K562 (cell line): Measurements from ENCODE around the gene PLEKHM3. TPM values are rescaled to one million over a fixed set of nuclear protein-coding genes. Genes with fewer than 3 reads are reported as not detected.

Experiments used
- ATAC-seq: fragments of 200-7000 bp; cut with Tn5 transposase; 3 replicates; pipeline ENCODE4 v1.9.1; 2020; ENCODE audit warnings: moderate library complexity
- BruUV-seq: library from RNA; stranded (reverse); fragments of 400-500 nt; replicated peaks from 2 replicates; lab custom pipeline; 2021; lab: Mats Ljungman, UMichigan
- CTCF ChIA-PET: fragments of 300-600 bp; formaldehyde crosslinking; extraction: SDS; loops from one replicate; lab custom pipeline; 2021; ENCODE audit warnings: low intra/inter-chr PET ratio; lab: Yijun Ruan, JAX
- POLR2A ChIA-PET: fragments of 300-600, 350-650 bp; sonication (Branson Sonifier 250); formaldehyde crosslinking; extraction: SDS; loops from one replicate; lab custom pipeline; 2021; ENCODE audit warnings: antibody characterized with exemption, inconsistent platforms; lab: Yijun Ruan, JAX
- DNase-seq, 4 experiments: peaks; one replicate each; pipeline versions ENCODE4 v3.0.0 to v3.0.0-alpha.2; 2011 to 2018; ENCODE audit warnings: low spot score in 3 of 4, mixed read lengths in 3 of 4; ENCODE audit errors: extremely low read depth in 1 of 4
- FAIRE-seq: peaks from 2 replicates; lab custom pipeline; 2011; peaks lifted over from hg19 to GRCh38; lab: Jason Lieb, UNC
- H2AFZ ChIP-seq: 2 replicates; pipeline ENCODE4 v1.6.0; 2011; ENCODE audit warnings: low read depth, low read length, control low read depth, inconsistent platforms
- H3K27ac ChIP-seq: fragments of 200-600 bp; 3 replicates; pipeline ENCODE4 v1.8.0; 2011; ENCODE audit warnings: low read depth, mild to moderate bottlenecking, control low read depth, inconsistent platforms, low read length, moderate library complexity, mixed read lengths; ENCODE audit errors: extremely low read depth
- H3K27me3 ChIP-seq, 2 experiments: fragments of 300-600 bp in 1 of 2; 2 replicates in 1 of 2; 3 replicates in 1 of 2; pipeline versions ENCODE4 v1.6.0 to v1.8.0; 2011; ENCODE audit warnings: inconsistent platforms in 2 of 2, low read length in 2 of 2, mild to moderate bottlenecking in 1 of 2, mixed read lengths in 1 of 2, moderate library complexity in 1 of 2; ENCODE audit not compliant: control insufficient read depth in 2 of 2, insufficient read depth in 2 of 2
- H3K36me3 ChIP-seq: fragments of 300-600 bp; 3 replicates; pipeline ENCODE4 v1.8.0; 2011; ENCODE audit warnings: mild to moderate bottlenecking, low read length, inconsistent platforms; ENCODE audit not compliant: control insufficient read depth, insufficient read depth
- H3K4me1 ChIP-seq, 2 experiments: fragments of 200-600 bp in 1 of 2; replicated peaks in 1 of 2; 2 replicates in 1 of 2; 3 replicates in 1 of 2; pipeline versions ENCODE4 v1.5.1 to v1.8.0; 2011; ENCODE audit warnings: inconsistent platforms in 2 of 2, low read length in 2 of 2, mild to moderate bottlenecking in 1 of 2, mixed read lengths in 1 of 2, moderate library complexity in 1 of 2; ENCODE audit not compliant: control insufficient read depth in 2 of 2, insufficient read depth in 2 of 2
- H3K4me2 ChIP-seq: 2 replicates; pipeline ENCODE4 v1.6.1; 2011; ENCODE audit warnings: low read length, control low read depth, inconsistent platforms, mixed read lengths; ENCODE audit not compliant: insufficient read depth
- H3K4me3 ChIP-seq: fragments of 200-600 bp; sonication (generic), shearing (Covaris generic); 2 replicates; pipeline ENCODE4 v1.5.1; 2016; ENCODE audit warnings: control low read depth, inconsistent platforms
- H3K79me2 ChIP-seq: fragments of 200-600 bp; 3 replicates; pipeline ENCODE4 v1.8.0; 2011; ENCODE audit warnings: low read length, inconsistent platforms; ENCODE audit not compliant: control insufficient read depth, insufficient read depth
- H3K9ac ChIP-seq, 2 experiments: 2 replicates each; pipeline versions ENCODE4 v1.6.0 to v1.6.1; 2011; ENCODE audit warnings: low read depth in 2 of 2, low read length in 2 of 2, control low read depth in 1 of 2, inconsistent platforms in 1 of 2, mild to moderate bottlenecking in 1 of 2, mixed read lengths in 1 of 2; ENCODE audit not compliant: insufficient read depth in 1 of 2
- H3K9me1 ChIP-seq: one replicate; pipeline ENCODE4 v1.6.0; 2011; ENCODE audit warnings: inconsistent platforms, mild to moderate bottlenecking, low read length, moderate library complexity; ENCODE audit not compliant: control insufficient read depth, insufficient read depth
- H3K9me3 ChIP-seq: replicated peaks from 2 replicates; pipeline ENCODE4 v1.5.1; 2011; ENCODE audit warnings: low read depth, low read length, inconsistent platforms; ENCODE audit not compliant: control insufficient read depth, insufficient read depth
- H4K20me1 ChIP-seq: replicated peaks from 2 replicates; pipeline ENCODE4 v1.6.1; 2011; ENCODE audit warnings: low read length, inconsistent platforms, mixed read lengths; ENCODE audit not compliant: control insufficient read depth, insufficient read depth
- ATF2 ChIP-seq: sonication (generic); formaldehyde crosslinking; IDR thresholded peaks from 2 replicates; pipeline ENCODE4 v1.8.1; 2022; ENCODE audit warnings: missing genetic modification reagents
- BCOR ChIP-seq: fragments of 450-650 bp; IDR thresholded peaks from 2 replicates; pipeline ENCODE4 v1.6.1; 2016
- E2F6 ChIP-seq, 2 experiments: IDR thresholded peaks; 2 replicates each; pipeline ENCODE4 v1.6.1; 2011; ENCODE audit warnings: borderline replicate concordance in 1 of 2, control low read depth in 1 of 2, low read depth in 1 of 2, low read length in 1 of 2, mild to moderate bottlenecking in 1 of 2, mixed read lengths in 1 of 2, moderate library complexity in 1 of 2; ENCODE audit not compliant: insufficient read depth in 1 of 2, insufficient read length in 1 of 2, poor library complexity in 1 of 2, severe bottlenecking in 1 of 2; ENCODE audit errors: extremely low read depth in 1 of 2
- ELK1 ChIP-seq: sonication (generic); formaldehyde crosslinking; IDR thresholded peaks from 2 replicates; pipeline ENCODE4 v1.8.1; 2022; ENCODE audit warnings: missing genetic modification reagents
- FOXK2 ChIP-seq, 2 experiments: fragments of 450-650 bp; IDR thresholded peaks in 1 of 2; conservative IDR thresholded peaks in 1 of 2; 2 replicates each; pipeline ENCODE4 v1.6.1; 2016; ENCODE audit warnings: low read depth in 2 of 2, mild to moderate bottlenecking in 1 of 2
- HDAC1 ChIP-seq, 2 experiments: fragments of 450-650 bp; IDR thresholded peaks; 2 replicates each; pipeline ENCODE4 v1.6.1; 2016 to 2017; ENCODE audit warnings: inconsistent platforms in 1 of 2, mild to moderate bottlenecking in 1 of 2, moderate library complexity in 1 of 2
- KDM2B ChIP-seq: fragments of 250-450 bp; sonication (Bioruptor Pico); IDR thresholded peaks from 2 replicates; pipeline ENCODE4 v1.8.0; 2021; ENCODE audit warnings: mild to moderate bottlenecking, moderate library complexity
- KLF13 ChIP-seq: fragments of 450-650 bp; IDR thresholded peaks from 2 replicates; pipeline ENCODE4 v1.6.1; 2016; ENCODE audit warnings: missing genetic modification characterization, low read depth, mild to moderate bottlenecking, missing compliant biosample characterization, moderate library complexity, borderline replicate concordance
- PATZ1 ChIP-seq: fragments of 250-450 bp; sonication (Bioruptor Pico); IDR thresholded peaks from 2 replicates; pipeline ENCODE4 v1.5.0; 2020; ENCODE audit warnings: mild to moderate bottlenecking, borderline replicate concordance
- PHTF2 ChIP-seq: fragments of 250-450 bp; sonication (Bioruptor Pico); IDR thresholded peaks from 2 replicates; pipeline ENCODE4 v1.5.0; 2021; ENCODE audit warnings: mild to moderate bottlenecking
- SMARCA4 ChIP-seq: fragments of 450-650 bp; IDR thresholded peaks from 2 replicates; pipeline ENCODE4 v1.6.1; 2016
- TCF15 ChIP-seq: fragments of 250-450 bp; sonication (Bioruptor Pico); IDR thresholded peaks from 2 replicates; pipeline ENCODE4 v1.8.0; 2022; ENCODE audit warnings: moderate library complexity, mild to moderate bottlenecking, inconsistent platforms
- ZBTB33 ChIP-seq: sonication (generic); formaldehyde crosslinking; IDR thresholded peaks from 2 replicates; pipeline ENCODE4 v1.8.1; 2023; ENCODE audit warnings: mild to moderate bottlenecking, missing genetic modification reagents
- ZNF134 ChIP-seq: fragments of 250-450 bp; sonication (Bioruptor Pico); conservative IDR thresholded peaks from 2 replicates; pipeline ENCODE4 v1.4.0; 2020
- WGBS: fragments of 100-300 bp; shearing (Covaris generic); methylation state at CpG from one replicate; pipeline ENCODE4 v1.1.6; 2016; ENCODE audit warnings: low coverage, mixed read lengths; ENCODE audit not compliant: insufficient coverage; ENCODE audit errors: missing lambda C conversion rate; 5-methylcytosine and 5-hydroxymethylcytosine counted together
- in situ Hi-C: fragments of 300-500 bp; cut with MboI; formaldehyde crosslinking; loops from 4 replicates; pipeline ENCODE4 v1.15.0; 2018; ENCODE audit warnings: inconsistent platforms, mixed read lengths
- intact Hi-C: fragments of 100-400 bp; cut with micrococcal nuclease; formaldehyde crosslinking; loops from 2 replicates; pipeline ENCODE4 v1.14.2; 2022
- polyA plus RNA-seq, 8 experiments: library from polyadenylated mRNA; depleted of rRNA in 4 of 8; stranded (reverse) in 5 of 8; unstranded in 3 of 8; fragments of >200 nt; fragmentation: Nextera tagmentation in 2 of 8; fragmentation: Illumina TruSeq in 1 of 8; extraction: Ambion mirVana in 2 of 8; extraction: Trizol in 1 of 8; gene quantifications; 2 replicates each; pipeline versions ENCODE4 v1.2.1 to v1.2.3, GENCODE V29; 2011 to 2014; ENCODE audit warnings: inconsistent platforms in 1 of 8, missing spikeins in 1 of 8
- total RNA-seq, 7 experiments: library from RNA; depleted of rRNA in 6 of 7; stranded (reverse); fragments of >200 nt in 6 of 7; fragmentation: Illumina TruSeq in 2 of 7; extraction: Trizol in 2 of 7; gene quantifications; 2 replicates each; pipeline versions ENCODE4 v1.2.1 to v1.2.3, GENCODE V29; 2011 to 2021; ENCODE audit warnings: low replicate concordance in 1 of 7

The PLEKHM3 gene
- total and polyA plus RNA-seq, 9 of the 15 experiments (the other 6 are each of a cell fraction or from before 2014, with no cell fraction given): 0.24 to 1.6 (median 1.0) TPM

GRCh38 chr2:207969249-207969648 is 56.1 kb downstream of the PLEKHM3 start:
- in situ Hi-C loops (no loop called here), intact Hi-C loops (no loop called here)
- no peak overlapping the region for H3K4me3 ChIP-seq
- H3K36me3 ChIP-seq: no peaks in the 10 kb centered on the region
- no peak overlapping the region for H3K9ac ChIP-seq
- DNase-seq (no peak), ATAC-seq (no peak), FAIRE-seq (no peak)
- H4K20me1 ChIP-seq: no peaks in the 10 kb centered on the region
- H3K9me1 ChIP-seq: no peaks in the 10 kb centered on the region
- no peak overlapping the region for H2AFZ ChIP-seq
- no peaks in the 10 kb centered on the region for H3K79me2 ChIP-seq
- no peak overlapping the region for H3K27ac ChIP-seq
- BruUV-seq: no TSS peak
- ChIA-PET CTCF (interaction anchor here (0.9 kb wide), 1 partner anchor 65 kb away, joined by 3 read pairs; no protein-coding TSS in a partner anchor), POLR2A (interaction anchor here (0.7 kb wide), 1 partner anchor 30 kb away, joined by 3 read pairs; no protein-coding TSS in a partner anchor)
- 48% methylated on average over 2 of the region's 2 CpGs for WGBS
- peaks cover 0 to 2% of the 10 kb centered on the region in 2 experiments; a peak in 1 of 5 replicates for H3K4me1 ChIP-seq
- no peaks in the 10 kb centered on the region for H3K9me3 ChIP-seq
- no peaks in the 10 kb centered on the region for H3K27me3 ChIP-seq
- H3K4me2 ChIP-seq: no peak overlapping the region
- TF ChIP-seq ATF2 (CRISPR knock-in tag) (no peak), TCF15 (CRISPR knock-in tag) (no peak), SMARCA4 (no peak), ELK1 (no peak), ZNF134 (no peak), BCOR (no peak), PHTF2 (no peak), HDAC1 (IDR thresholded peaks at IDR 0.05) (no peak), KLF13 (tag) (no peak), ZBTB33 (no peak), KDM2B (CRISPR knock-in tag) (no peak), PATZ1 (CRISPR knock-in tag) (no peak), FOXK2 (conservative IDR thresholded peaks at IDR 0.05 in 1 of 2, IDR thresholded peaks at IDR 0.05 in 1 of 2; ENCODE audit: low read depth in 2 of 2) (no peak), E2F6 (IDR thresholded peaks at IDR 0.05; ENCODE audit: borderline replicate concordance in 1 of 2, extremely low read depth in 1 of 2, insufficient read depth in 1 of 2, insufficient read length in 1 of 2, low read depth in 1 of 2, low read length in 1 of 2, poor library complexity in 1 of 2, severe bottlenecking in 1 of 2) (no peak)
